A673 (cell line): ENCODE results near the gene ARHGEF4. TPM values are rescaled to one million over a fixed set of nuclear protein-coding genes. Genes with fewer than 3 reads are reported as not detected.

ENCODE experiments used
- BruUV-seq: library from RNA; stranded (reverse); fragments of 400-500 nt; replicated peaks from 2 replicates; lab custom pipeline; 2021; lab: Mats Ljungman, UMichigan
- CTCF ChIA-PET: fragments of 300-600 bp; sonication (Branson Sonifier 250); formaldehyde crosslinking; loops from one replicate; lab custom pipeline; 2022; ENCODE audit warnings: antibody characterized with exemption; lab: Charles Lee
- POLR2A ChIA-PET: fragments of 300-600 bp; sonication (Branson Sonifier 250); formaldehyde crosslinking; loops from one replicate; lab custom pipeline; 2022; ENCODE audit warnings: antibody characterized with exemption; ENCODE audit not compliant: low non-redundant PET; lab: Charles Lee
- DNase-seq: peaks from one replicate; pipeline ENCODE4 v3.0.0-alpha.2; 2015; ENCODE audit warnings: low spot score
- H3K27ac ChIP-seq: fragments of 200-600 bp; sonication (generic); 2 replicates; pipeline ENCODE4 v1.5.1; 2016; ENCODE audit warnings: mixed run types, low read depth, mild to moderate bottlenecking, mixed read lengths, antibody characterized with exemption, low read length; ENCODE audit not compliant: poor library complexity, severe bottlenecking
- H3K27me3 ChIP-seq: fragments of 200-600 bp; sonication (generic); replicated peaks from 2 replicates; pipeline ENCODE4 v1.6.1; 2017; ENCODE audit warnings: mixed run types, low read depth, mild to moderate bottlenecking, mixed read lengths, antibody characterized with exemption, low read length; ENCODE audit not compliant: insufficient read depth, poor library complexity
- H3K36me3 ChIP-seq: fragments of 200-600 bp; sonication (generic); 2 replicates; pipeline ENCODE4 v1.6.1; 2016; ENCODE audit warnings: mixed run types, mild to moderate bottlenecking, mixed read lengths, antibody characterized with exemption, low read length; ENCODE audit not compliant: insufficient read depth, poor library complexity, severe bottlenecking
- H3K4me1 ChIP-seq: fragments of 200-600 bp; sonication (generic); 2 replicates; pipeline ENCODE4 v1.6.1; 2017; ENCODE audit warnings: mixed run types, mild to moderate bottlenecking, mixed read lengths, antibody characterized with exemption, low read length; ENCODE audit not compliant: insufficient read depth, poor library complexity, severe bottlenecking
- H3K4me3 ChIP-seq: fragments of 200-600 bp; sonication (generic); 2 replicates; pipeline ENCODE4 v1.5.1; 2016; ENCODE audit warnings: low read depth, mixed run types, mild to moderate bottlenecking, mixed read lengths, low read length; ENCODE audit not compliant: poor library complexity, severe bottlenecking
- H3K9me3 ChIP-seq: fragments of 200-600 bp; sonication (generic); 2 replicates; pipeline ENCODE4 v1.6.1; 2016; ENCODE audit warnings: mixed run types, low read depth, mild to moderate bottlenecking, mixed read lengths, antibody characterized with exemption, low read length; ENCODE audit not compliant: poor library complexity, severe bottlenecking
- CTCF ChIP-seq: fragments of 300-800, 200-600 bp; sonication (generic); conservative IDR thresholded peaks from 2 replicates; pipeline ENCODE4 v1.5.1; 2017; ENCODE audit warnings: low read depth, mild to moderate bottlenecking, antibody characterized with exemption, low read length, moderate library complexity, mixed read lengths
- EZH2 ChIP-seq: fragments of 200-600 bp; sonication (generic); IDR thresholded peaks from 2 replicates; pipeline ENCODE4 v1.6.1; 2017; ENCODE audit warnings: borderline replicate concordance, low read depth, mild to moderate bottlenecking, mixed read lengths, antibody characterized with exemption, low read length; ENCODE audit not compliant: poor library complexity, severe bottlenecking
- intact Hi-C: fragments of 100-400 bp; cut with micrococcal nuclease; formaldehyde crosslinking; loops from one replicate; pipeline ENCODE4 v1.10.0; 2022; ENCODE audit not compliant: unreplicated experiment
- total RNA-seq: library from RNA; stranded (reverse); gene quantifications from 2 replicates; pipeline ENCODE4 v1.2.3, GENCODE V29; 2021

Gene ARHGEF4
- total RNA-seq, 1 experiment from 2014 or later, result 2.1 TPM

DNA sequence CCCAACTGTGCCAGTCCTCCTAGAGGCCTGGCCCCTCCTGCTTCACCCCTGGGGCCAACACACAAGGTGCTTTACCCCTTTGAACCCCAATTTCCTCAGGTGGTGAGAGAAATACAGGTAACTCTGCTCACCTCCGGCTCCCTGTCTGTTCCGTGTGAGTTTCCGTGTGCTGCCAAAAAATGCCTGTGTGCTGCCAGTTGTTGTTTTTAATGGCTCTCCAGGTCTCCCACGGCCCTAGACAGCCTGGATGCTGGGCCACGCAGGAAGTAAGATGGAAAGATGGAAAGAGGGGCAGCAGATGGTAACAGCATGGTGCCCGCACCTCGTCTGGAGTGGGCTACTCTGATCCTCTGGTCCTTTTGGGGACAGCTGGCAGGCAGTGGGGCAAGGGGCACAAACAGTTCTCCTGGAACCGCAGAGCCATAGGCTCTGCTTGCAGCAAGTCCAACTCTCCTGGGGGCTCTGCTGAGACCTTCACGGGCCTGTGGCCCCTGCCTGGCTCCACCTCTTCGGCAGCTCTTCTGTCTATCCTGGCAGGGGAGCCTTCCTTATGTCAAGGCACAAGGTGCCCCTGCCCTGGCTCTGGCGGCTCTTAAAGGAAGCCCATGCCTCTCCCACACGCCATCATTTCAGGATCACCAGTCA, 4.3 kb upstream of the ARHGEF4 start:
- DNase-seq, result no peak
- Histone ChIP-seq H3K27ac (no peak overlapping the region), H3K36me3 (no peaks in the 10 kb centered on the region), H3K4me3 (no peak overlapping the region), H3K9me3 (no peaks in the 10 kb centered on the region), H3K27me3 (peaks cover 15% of the 10 kb centered on the region), H3K4me1 (no peaks in the 10 kb centered on the region)
- BruUV-seq, result no TSS peak
- POLR2A ChIA-PET, result no interaction called here
- TF ChIP-seq EZH2 (no peak), CTCF (no peak)
- intact Hi-C loops, result no loop called here
- CTCF ChIA-PET, result no interaction called here

DNA sequence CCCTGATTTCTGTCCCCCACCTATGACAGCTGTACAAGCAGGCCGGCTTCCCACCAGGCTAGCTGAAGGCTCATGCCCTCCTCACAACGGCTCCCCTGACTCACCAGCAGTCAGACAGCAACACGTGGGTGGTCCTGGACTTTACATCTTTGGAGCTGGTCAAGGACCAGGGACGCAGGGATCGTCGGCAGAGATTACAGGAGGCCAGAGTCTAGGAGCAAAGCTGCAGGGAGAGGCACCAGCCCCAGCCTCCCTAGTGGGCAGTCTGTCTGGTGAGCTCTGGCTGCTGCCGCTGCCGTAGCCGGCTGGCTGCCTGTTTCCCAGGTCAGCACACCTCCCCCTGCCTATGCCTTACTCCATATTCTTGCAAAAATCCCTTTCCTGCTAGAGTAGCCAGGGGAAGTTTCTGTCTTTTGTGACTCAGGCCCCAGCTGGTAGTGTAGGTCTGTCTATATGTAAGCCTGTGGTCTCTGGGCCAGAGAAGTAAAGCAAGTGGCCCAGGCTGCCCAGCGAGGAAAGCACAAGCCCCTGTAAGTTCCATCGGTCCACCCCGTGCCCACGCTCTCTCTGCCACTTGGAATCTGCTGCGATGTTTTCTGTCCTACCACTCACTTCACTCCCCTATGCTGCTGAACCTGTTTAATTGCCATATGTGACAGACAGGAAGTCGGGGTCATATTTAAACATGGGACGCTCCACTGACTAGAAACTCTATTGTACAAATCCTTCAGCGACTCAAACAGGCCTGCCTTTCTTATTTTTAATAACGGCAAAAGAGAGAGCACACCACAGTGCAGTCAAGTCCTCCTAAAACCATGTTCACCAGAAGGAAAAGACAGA, 2.4 kb upstream of the ARHGEF4 start:
- TF ChIP-seq EZH2 (no peak), CTCF (no peak)
- Histone ChIP-seq H3K36me3 (no peaks in the 10 kb centered on the region), H3K27ac (no peak overlapping the region), H3K9me3 (no peaks in the 10 kb centered on the region), H3K4me1 (no peaks in the 10 kb centered on the region), H3K4me3 (no peak overlapping the region), H3K27me3 (peaks cover 34% of the 10 kb centered on the region)
- CTCF ChIA-PET, result no interaction called here
- DNase-seq, result no peak
- POLR2A ChIA-PET, result no interaction called here
- intact Hi-C loops, result no loop called here
- no TSS peak for BruUV-seq

GRCh38 chr2:130834931-130835765, 1.6 kb upstream of the ARHGEF4 start:
- BruUV-seq, result no TSS peak
- POLR2A ChIA-PET, result no interaction called here

More at GRCh38 chr2:130834931-130835765, 1.6 kb upstream of the ARHGEF4 start:
- H3K9me3 ChIP-seq, result no peaks in the 10 kb centered on the region
- peaks cover 34% of the 10 kb centered on the region for H3K27me3 ChIP-seq
- intact Hi-C loops, result no loop called here
- no peaks in the 10 kb centered on the region for H3K4me1 ChIP-seq
- H3K27ac ChIP-seq, result no peak overlapping the region
- CTCF ChIA-PET, result no interaction called here
- DNase-seq, result no peak
- no peak for TF ChIP-seq EZH2
- no peak for TF ChIP-seq CTCF
- H3K36me3 ChIP-seq, result no peaks in the 10 kb centered on the region
- no peak overlapping the region for H3K4me3 ChIP-seq
